Measurements from ENCODE around the gene CBFA2T3.

The CBFA2T3 gene

DNA sequence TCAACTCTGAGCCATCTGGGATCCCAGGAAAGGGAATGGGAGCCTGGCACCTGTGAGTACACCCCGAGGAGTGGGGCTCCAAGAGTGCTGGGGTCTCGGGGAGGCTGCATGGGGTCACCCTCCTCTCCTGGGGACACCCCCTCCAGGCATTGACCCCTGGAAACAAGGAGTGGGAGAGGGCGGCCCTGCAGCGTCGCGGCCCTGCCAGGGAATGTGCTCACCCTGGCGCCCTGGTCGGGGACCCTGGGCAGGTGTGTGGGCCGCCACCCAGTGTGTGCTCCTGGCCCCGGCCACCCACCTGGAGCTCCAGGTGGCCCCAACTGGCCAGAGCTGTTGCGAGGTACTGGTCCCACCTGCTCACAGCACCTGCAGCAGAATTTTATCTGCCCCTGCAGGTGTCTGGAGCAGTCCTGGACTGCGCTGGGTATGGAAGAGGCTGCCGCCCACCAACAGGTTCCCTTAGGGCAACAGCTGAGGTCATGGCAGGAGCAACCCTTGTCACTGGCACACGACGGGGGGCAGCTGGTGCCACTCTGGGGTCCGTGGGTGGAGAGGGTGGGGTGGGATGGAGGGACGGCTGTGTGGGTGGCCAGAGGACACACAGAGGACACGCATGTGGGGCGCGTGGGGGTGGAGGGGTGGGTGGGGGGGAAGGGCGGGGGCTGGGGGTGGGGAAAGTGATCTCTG, 105.1 kb downstream of the CBFA2T3 start:
- DNase-seq (no peak), ATAC-seq (ENCODE audit: insufficient read depth, low read depth) (no peak)
- no peaks in the 10 kb centered on the region for H3K36me3 ChIP-seq (ENCODE audit: insufficient read depth, low read length)
- H3K27me3 ChIP-seq (ENCODE audit: insufficient read depth, low read length, poor library complexity), result peaks cover 20% of the 10 kb centered on the region
- 0 out of 2 replicates have a peak, but pooled peaks cover 4% of the 10 kb centered on the region for H4K20me1 ChIP-seq (ENCODE audit: insufficient read depth, low read length)
- no peak overlapping the region for H3K4me2 ChIP-seq (ENCODE audit: insufficient read depth, low read length)
- no peak overlapping the region for H3K9ac ChIP-seq (ENCODE audit: low read depth, low read length)
- no peak overlapping the region for H2AFZ ChIP-seq (ENCODE audit: low read depth, low read length)
- TF ChIP-seq EZH2 (IDR thresholded peaks at IDR 0.05; ENCODE audit: borderline replicate concordance, low read depth, low read length, severe bottlenecking), result no peak
- TF ChIP-seq, protein P1, sequence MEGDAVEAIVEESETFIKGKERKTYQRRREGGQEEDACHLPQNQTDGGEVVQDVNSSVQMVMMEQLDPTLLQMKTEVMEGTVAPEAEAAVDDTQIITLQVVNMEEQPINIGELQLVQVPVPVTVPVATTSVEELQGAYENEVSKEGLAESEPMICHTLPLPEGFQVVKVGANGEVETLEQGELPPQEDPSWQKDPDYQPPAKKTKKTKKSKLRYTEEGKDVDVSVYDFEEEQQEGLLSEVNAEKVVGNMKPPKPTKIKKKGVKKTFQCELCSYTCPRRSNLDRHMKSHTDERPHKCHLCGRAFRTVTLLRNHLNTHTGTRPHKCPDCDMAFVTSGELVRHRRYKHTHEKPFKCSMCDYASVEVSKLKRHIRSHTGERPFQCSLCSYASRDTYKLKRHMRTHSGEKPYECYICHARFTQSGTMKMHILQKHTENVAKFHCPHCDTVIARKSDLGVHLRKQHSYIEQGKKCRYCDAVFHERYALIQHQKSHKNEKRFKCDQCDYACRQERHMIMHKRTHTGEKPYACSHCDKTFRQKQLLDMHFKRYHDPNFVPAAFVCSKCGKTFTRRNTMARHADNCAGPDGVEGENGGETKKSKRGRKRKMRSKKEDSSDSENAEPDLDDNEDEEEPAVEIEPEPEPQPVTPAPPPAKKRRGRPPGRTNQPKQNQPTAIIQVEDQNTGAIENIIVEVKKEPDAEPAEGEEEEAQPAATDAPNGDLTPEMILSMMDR (IDR thresholded peaks at IDR 0.05; ENCODE audit: borderline replicate concordance, extremely low read depth, low read length, poor library complexity, severe bottlenecking), result no peak
- no peaks in the 10 kb centered on the region for H3K4me1 ChIP-seq (ENCODE audit: insufficient read depth, low read length)
- no peaks in the 10 kb centered on the region for H3K79me2 ChIP-seq (ENCODE audit: insufficient read depth, low read length)
- H3K27ac ChIP-seq (ENCODE audit: low read length), result no peak overlapping the region
- no peak overlapping the region for H3K4me3 ChIP-seq (ENCODE audit: low read depth in 1 of 2, low read length in 2 of 2)
- no peaks in the 10 kb centered on the region for H3K9me3 ChIP-seq (ENCODE audit: insufficient read depth, low read length, severe bottlenecking)

DNA sequence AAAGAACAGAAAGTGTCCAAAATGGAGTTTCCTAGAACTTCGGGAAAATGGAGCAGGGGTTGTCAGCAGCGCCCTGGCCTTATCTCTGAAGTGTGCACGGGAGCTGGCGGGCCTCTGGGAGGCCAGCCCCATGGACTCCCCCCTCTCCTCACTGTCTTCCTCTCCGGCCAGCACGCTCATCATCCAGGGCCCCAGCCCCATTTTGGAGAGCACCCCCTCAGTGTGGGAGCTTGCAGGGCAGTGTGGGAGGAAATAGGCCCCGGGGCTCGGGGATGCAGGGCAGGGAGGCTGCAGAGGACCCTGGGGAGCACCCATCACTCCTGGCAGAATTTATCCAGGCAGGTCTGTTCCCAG, 105.7 kb downstream of the CBFA2T3 start:
- Histone ChIP-seq H3K79me2 (ENCODE audit: insufficient read depth, low read length) (no peaks in the 10 kb centered on the region), H3K4me2 (ENCODE audit: insufficient read depth, low read length) (no peak overlapping the region), H4K20me1 (ENCODE audit: insufficient read depth, low read length) (0 out of 2 replicates have a peak, but pooled peaks cover 4% of the 10 kb centered on the region), H3K4me1 (ENCODE audit: insufficient read depth, low read length) (no peaks in the 10 kb centered on the region), H3K36me3 (ENCODE audit: insufficient read depth, low read length) (no peaks in the 10 kb centered on the region), H2AFZ (ENCODE audit: low read depth, low read length) (no peak overlapping the region), H3K9me3 (ENCODE audit: insufficient read depth, low read length, severe bottlenecking) (no peaks in the 10 kb centered on the region), H3K9ac (ENCODE audit: low read depth, low read length) (no peak overlapping the region), H3K27ac (ENCODE audit: low read length) (no peak overlapping the region), H3K27me3 (ENCODE audit: insufficient read depth, low read length, poor library complexity) (peaks cover 20% of the 10 kb centered on the region), H3K4me3 (ENCODE audit: low read depth in 1 of 2, low read length in 2 of 2) (no peak overlapping the region)
- ATAC-seq (ENCODE audit: insufficient read depth, low read depth) (no peak), DNase-seq (no peak)
- TF ChIP-seq EZH2 (IDR thresholded peaks at IDR 0.05; ENCODE audit: borderline replicate concordance, low read depth, low read length, severe bottlenecking), result no peak
- TF ChIP-seq, protein P1 (IDR thresholded peaks at IDR 0.05; ENCODE audit: borderline replicate concordance, extremely low read depth, low read length, poor library complexity, severe bottlenecking), result no peak

DNA sequence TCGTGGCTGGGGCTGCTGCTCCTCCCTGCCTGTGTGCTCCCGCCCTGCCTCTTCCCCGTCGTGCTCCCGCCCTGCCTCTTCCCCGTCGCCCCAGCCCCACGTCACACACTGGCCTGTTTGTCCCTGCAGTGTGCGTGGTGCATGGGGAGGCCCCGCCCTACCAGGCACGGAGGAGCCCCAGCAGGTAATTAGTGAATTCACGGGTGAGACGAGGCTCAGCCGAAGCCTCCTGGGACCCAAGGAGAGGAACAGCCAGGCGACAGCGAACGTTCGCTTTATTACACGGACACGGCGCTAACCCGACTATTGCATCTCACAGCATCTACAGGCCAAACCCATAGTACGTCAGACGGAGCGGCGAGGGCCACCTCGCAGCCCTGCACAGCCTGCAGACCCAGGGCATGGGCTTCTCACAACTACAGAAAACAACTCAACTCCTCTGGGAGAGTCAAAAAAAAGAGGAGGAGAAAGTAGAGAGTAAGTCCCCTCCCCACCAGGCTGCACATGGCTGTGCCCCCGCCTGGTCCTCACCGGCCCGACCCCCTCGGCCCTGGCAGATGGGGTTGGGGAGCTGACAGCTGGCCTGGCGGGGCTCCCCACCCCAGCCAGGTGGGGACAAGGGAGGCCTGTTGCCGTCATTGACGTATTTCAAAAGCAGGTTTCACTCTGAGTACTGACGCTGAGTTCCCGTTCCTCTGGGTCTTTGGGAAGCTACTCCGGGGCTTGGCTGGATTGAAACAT, 106.2 kb downstream of the CBFA2T3 start:
- no peaks in the 10 kb centered on the region for H3K9me3 ChIP-seq (ENCODE audit: insufficient read depth, low read length, severe bottlenecking)
- no peak overlapping the region for H3K4me2 ChIP-seq (ENCODE audit: insufficient read depth, low read length)
- peaks cover 20% of the 10 kb centered on the region for H3K27me3 ChIP-seq (ENCODE audit: insufficient read depth, low read length, poor library complexity)
- H2AFZ ChIP-seq (ENCODE audit: low read depth, low read length), result no peak overlapping the region
- H4K20me1 ChIP-seq (ENCODE audit: insufficient read depth, low read length), result 0 out of 2 replicates have a peak, but pooled peaks cover 4% of the 10 kb centered on the region
- no peaks in the 10 kb centered on the region for H3K4me1 ChIP-seq (ENCODE audit: insufficient read depth, low read length)
- no peaks in the 10 kb centered on the region for H3K36me3 ChIP-seq (ENCODE audit: insufficient read depth, low read length)
- no peak for ATAC-seq (ENCODE audit: insufficient read depth, low read depth)
- H3K79me2 ChIP-seq (ENCODE audit: insufficient read depth, low read length), result no peaks in the 10 kb centered on the region
- no peak overlapping the region for H3K9ac ChIP-seq (ENCODE audit: low read depth, low read length)
- no peak overlapping the region for H3K27ac ChIP-seq (ENCODE audit: low read length)
- DNase-seq, result no peak
- H3K4me3 ChIP-seq (ENCODE audit: low read depth in 1 of 2, low read length in 2 of 2), result no peak overlapping the region
- TF ChIP-seq, protein P1 (IDR thresholded peaks at IDR 0.05; ENCODE audit: borderline replicate concordance, extremely low read depth, low read length, poor library complexity, severe bottlenecking), result no peak
- TF ChIP-seq EZH2 (IDR thresholded peaks at IDR 0.05; ENCODE audit: borderline replicate concordance, low read depth, low read length, severe bottlenecking), result no peak

All from DND-41 (cell line).